Right lobe of liver (tissue), 4 donors: Measurements from ENCODE around the gene CEP68.

Experiments used
- POLR2A ChIP-seq: fragments of 450-650 bp; IDR thresholded peaks from one replicate; pipeline ENCODE4 v1.6.1; 2017; ENCODE audit warnings: antibody characterized with exemption, mild to moderate bottlenecking
- TF ChIP-seq, protein P1 (sequence below), 4 donors: fragments of 200-600 bp in 3 of 4; fragments of 450-650 bp in 1 of 4; IDR thresholded peaks; one replicate each; pipeline versions ENCODE4 v1.5.1 to v1.8.0; 2016 to 2022; ENCODE audit warnings: antibody characterized with exemption in 4 of 4, mild to moderate bottlenecking in 2 of 4
- donor health status: DM: no; HTN: no; CAD: no.
- donor health status: DM: no; HTN: no; CAD: no.
- donor health status: DM: no; HTN: yes; CAD: no.

DNA sequence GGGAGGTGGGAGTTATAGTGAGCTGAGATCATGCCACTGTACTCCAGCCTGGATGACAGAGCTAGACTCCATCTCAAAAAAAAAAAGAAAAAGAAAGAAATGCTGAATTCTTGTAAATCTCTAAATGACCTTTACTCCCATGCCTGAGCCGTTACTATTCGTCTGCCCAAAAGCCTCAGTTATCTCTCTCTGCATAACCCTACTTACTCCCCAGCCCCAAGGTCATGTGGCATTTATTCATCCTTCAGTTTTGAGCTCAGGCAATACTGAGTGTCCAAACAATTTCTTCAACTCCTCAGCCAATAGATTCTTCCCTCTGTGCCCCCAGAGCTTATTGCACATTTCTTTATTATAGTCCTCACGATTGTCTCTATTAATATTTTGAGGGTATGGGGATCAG is 44.9 kb downstream of the CEP68 start:
- no peak for TF ChIP-seq POLR2A
- TF ChIP-seq, protein P1, sequence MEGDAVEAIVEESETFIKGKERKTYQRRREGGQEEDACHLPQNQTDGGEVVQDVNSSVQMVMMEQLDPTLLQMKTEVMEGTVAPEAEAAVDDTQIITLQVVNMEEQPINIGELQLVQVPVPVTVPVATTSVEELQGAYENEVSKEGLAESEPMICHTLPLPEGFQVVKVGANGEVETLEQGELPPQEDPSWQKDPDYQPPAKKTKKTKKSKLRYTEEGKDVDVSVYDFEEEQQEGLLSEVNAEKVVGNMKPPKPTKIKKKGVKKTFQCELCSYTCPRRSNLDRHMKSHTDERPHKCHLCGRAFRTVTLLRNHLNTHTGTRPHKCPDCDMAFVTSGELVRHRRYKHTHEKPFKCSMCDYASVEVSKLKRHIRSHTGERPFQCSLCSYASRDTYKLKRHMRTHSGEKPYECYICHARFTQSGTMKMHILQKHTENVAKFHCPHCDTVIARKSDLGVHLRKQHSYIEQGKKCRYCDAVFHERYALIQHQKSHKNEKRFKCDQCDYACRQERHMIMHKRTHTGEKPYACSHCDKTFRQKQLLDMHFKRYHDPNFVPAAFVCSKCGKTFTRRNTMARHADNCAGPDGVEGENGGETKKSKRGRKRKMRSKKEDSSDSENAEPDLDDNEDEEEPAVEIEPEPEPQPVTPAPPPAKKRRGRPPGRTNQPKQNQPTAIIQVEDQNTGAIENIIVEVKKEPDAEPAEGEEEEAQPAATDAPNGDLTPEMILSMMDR (IDR thresholded peaks at IDR 0.05): no peak
